COLO668 (cell line): Measurements from ENCODE around the gene ZNF593.

Experiments
- DNase-seq: peaks from one replicate; lab custom pipeline; 2025; ENCODE audit not compliant: unreplicated experiment; lab: John Stamatoyannopoulos, UW

The ZNF593 gene

DNA sequence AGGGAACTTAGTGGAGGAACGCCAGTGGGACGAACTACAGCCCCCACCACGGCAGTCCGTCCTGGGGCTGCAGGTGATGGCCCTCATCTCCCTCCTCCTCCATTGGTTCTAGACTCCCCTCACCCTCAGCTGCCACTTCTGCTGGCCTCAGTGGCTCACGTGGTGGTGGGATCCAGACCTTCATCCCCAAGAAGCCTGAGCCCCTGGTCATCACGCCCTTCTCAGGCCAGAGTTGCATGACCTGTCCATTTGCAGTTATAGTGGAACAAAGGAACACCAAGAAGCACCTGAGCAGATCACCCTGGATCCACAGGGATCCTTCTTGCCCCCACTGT is 23.8 kb upstream of the ZNF593 start:
- no peak for DNase-seq

DNA sequence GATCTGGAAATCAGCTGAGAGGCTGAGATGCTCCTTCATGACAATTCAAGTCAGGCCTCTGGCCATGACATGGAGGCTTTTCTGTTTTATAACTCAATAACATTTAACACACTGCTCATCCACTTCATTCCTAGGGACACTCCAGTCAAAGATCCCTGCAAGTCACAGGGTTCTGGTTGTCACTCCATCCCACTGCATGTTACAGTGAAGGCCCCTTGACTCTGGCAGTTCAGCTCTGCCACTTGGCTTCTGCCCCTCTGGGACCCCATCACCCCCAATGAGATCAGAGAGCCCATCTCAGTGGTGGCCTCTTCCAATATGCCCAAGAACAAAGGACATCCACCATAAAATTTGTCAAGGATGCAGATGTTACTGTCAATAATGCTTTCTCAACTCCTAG is 20.8 kb upstream of the ZNF593 start:
- DNase-seq = no peak

DNA sequence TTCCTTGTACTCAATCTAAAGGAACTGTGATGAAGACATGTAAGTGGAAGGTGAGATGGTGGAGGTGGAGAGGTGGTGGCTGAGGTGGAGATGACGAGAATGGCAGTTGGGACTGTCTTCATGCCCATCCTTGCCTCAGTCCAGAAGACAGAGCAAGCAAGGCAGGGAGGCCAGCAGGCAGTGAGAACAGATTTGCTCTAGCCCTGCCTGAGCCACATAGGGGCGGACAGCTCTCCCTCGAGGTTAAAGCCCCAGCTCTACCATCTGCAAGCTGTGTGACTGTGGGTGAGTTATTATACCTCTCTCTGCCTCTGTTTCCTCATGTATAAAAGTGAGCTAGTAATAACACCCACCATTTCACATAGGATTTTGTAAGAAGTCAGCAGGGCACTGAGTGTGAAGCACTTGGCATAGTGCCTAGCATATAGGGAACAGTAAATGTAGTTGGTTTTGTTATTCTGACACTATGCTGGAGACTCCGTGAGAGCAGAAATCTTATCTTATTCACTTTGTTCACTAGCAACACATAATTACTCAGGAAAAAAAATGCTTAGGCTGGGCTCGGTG is 15.7 kb upstream of the ZNF593 start:
- no peak for DNase-seq

DNA sequence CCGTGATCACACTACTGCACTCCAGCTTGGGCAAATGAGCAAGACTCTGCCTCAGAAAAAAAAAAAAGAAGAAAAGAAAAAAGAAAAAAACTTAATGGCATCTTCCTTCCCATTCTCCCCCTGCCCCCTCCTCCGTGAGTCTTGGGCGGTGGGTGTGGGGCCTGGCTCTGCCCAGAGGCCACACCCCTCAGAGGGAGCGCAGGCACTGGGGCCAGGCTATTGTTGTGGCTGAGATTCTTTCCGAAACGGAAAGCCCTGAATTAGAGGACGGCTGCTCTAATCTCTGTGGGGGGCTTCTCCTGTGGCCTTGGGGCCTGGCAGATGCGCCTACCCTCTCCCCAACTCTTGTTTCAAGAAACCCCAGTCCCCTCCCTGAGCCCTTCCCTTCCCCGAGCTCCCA is 15.0 kb upstream of the ZNF593 start:
- no peak for DNase-seq

DNA sequence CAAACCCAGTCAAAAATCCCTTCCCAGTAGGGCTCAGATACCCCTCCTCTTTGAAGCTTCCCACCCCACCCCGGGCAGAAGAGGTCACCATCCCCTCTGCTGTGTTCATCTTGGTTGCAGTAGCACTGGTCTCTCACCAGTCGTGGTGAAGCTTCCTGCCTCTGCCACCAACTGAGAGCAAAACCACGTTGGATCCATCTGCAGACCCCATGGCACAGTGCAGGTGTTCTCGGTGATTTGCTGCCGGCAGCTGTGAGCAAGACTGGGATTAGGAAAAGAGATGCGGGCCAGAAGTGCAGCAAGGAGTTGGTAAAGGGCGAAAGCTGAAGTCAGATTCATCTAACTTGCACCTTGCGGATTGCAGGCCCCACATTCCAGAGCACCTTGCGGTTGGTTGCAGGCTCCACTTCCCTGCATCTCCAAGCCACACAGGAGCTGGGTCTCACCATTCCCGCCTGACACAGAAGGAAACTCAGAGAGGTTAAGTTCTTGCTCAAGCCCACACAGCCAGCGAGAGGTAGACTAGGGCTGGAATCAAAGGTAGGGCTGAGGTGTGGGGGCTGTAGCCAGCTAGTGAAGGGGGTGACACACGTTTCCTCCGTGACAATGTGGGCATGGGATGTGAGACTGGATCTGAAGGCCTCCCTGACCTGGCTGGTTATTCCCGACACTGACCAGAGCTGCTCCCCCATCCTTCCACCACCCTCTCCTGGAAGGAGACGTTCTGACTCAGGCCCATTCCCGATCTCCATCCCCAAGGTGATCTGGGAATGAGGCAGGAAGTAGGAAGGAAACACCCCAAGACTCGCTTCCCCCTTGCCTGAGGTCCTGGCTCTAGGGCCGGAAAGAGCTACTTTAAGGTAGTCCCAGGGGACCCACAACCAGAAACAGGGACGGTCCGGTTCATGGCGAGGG is 14.1 kb upstream of the ZNF593 start:
- no peak for DNase-seq

DNA sequence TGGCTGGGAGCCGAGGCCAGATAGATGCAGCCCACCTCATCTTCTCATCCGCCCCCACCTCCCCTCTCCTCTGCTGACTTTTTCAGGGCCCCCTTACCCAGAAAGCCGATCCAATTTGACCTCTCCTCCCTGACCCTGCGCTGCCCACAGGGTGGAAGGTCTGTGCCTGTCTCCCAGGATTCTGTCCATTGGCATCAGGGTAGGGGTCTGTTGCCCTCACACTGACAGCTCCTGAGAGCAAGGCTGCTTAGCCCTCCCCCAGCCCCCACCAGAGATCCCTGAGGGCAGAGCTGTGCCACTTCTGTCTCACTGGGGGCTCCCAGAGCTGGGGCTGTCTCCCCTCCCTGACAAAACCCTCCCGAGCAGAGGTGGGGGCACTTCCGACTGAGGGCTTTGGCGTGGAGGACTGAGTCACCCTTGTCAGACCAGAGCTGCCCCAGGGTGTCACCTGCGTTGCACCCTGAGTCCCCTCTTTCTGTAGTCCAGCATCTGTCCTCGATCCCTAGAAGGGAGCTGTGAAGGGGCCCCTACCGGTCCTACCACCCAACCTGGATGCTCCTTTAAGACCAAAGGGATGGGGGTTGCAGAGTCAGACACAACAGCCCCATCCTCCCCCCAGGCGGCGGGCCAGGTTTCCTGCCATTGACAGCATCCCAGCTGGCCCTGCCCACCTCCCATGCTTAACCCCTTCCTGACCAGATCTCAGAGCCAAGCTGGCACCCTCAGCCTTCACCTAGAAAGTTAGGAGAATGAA is 13.2 kb upstream of the ZNF593 start:
- DNase-seq = no peak

DNA sequence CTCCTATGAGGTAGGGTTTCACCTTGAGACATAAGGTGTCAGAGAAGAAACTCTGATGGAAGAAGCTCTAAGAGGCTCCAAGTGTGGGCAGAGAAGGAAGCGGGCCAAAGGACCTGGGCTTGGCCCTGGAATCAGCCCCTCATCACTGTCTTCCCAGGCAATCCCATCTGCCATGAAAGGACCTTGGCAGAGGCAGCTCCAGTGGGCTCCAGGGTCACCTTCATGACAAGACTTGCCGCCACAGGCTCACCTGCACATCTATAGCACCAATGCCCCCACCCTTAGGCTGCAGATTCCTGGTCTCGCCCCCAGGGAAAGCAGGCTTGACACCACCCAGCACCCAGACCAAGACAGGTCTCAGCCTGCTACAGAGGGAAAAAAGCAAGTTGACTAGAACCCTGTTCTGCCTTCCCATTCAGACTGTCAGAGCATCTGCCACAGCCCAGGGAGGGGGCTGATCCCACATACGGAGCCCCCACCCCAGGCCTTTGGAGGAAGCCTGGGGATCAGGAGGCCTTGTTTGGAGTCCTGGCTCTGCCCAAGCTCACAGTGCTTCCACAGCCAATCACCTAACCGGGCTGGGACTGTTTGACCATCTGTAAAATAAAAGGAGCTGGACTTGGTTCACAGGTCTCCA is 11.3 kb upstream of the ZNF593 start:
- no peak for DNase-seq

DNA sequence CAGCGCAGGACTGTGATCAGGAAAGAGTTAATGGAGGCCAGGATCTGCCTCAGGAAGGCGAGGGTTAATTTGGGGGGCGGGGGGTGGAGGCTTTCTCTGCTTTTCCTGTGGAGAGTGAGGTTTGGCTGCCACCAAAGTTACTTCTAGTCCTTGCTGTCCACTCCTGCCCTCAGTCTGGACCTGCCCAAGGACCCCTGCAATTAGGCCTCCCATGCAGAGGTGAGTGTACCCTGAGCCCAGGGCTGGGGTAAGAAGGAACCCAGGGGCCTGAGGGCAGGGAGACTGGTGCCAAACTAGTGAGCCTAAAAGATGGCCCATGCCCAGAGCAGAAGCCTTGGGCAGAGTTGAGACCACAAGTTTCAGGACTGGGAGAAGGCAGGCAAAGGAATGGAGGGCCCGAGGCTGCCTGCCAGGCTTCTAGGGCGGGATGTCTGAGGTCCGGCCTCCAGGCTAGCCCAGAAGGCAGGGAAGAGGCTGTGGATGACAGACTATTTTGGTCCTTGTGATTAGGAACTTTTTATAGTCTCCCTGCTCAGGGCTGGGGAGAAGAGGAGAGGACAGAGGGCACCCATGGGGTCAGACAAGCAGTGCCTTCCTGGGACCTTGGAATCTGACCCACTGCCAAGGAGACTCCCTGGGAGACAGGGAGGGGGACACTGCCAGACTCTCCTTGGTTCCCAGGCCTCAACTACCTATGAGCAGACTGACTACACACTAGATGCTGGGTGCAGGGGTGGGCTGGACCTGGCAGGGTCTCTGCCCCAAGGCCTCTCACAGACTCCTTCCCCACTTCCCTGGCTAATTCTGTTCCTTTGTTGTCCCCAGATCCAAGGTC is 10.6 kb upstream of the ZNF593 start, which contains the start of gene FAM110D:
FAM110D (plus strand) TSS at position 172 of the 835 bp plus-strand sequence. CDS start 2,213 bp downstream, outside the sequence.
- no peak for DNase-seq

DNA sequence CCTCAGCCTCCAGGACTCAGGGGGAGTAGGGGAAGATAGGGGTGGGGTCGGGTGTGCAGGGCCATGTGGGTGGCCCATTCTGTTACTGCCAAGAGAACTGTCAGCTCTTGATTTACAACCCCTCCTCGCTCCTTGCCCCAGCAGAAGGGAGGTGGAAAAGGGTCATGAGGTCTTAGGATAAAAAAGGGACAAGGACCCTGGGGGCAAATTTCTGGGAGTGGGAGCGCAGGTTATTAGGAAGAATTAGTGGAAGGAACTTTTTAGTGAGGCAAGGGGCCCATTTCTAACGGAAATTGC is 10.0 kb upstream of the ZNF593 start:
- DNase-seq = no peak

DNA sequence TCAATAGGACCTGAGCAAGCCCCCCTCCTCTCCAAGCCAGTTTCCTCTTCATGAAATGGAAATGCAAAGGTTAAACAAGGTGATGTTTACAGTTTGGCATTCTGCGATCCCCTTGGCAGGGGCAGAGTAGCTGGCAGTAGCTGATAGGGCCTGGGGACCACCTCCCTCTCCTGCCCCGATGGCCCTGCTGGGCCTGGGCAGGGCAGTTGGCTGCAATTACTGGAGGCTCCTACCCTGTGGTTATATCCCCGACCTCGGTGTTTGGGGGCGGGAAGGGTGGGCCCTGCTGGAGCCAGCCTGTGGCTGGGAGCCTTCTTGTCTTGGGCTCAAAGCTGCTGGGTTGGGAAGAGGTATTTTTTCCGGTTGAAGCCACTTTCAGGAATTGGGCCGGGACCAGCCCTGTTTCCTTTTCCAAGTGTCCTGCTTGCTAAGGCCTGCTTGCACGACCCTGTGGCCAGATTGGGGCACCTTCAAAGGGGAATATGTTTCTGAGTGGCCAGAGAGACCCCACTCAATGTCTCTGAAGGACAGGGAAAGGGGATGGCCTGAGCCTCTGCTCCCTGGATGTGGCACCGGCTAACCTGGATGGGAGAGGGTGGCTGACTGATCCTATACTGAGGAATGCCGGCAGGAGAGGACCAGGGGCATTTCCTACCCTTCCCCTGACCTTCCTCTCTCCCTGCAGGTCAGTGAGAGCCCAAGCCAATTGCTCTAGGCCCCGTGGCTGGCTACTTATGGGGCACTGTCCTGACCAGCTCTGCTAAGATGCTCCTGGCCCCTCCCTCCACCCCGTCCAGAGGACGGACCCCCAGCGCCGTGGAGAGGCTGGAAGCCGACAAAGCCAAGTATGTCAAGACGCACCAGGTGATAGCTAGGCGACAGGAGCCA is 8.9 kb upstream of the ZNF593 start:
- DNase-seq = no peak

DNA sequence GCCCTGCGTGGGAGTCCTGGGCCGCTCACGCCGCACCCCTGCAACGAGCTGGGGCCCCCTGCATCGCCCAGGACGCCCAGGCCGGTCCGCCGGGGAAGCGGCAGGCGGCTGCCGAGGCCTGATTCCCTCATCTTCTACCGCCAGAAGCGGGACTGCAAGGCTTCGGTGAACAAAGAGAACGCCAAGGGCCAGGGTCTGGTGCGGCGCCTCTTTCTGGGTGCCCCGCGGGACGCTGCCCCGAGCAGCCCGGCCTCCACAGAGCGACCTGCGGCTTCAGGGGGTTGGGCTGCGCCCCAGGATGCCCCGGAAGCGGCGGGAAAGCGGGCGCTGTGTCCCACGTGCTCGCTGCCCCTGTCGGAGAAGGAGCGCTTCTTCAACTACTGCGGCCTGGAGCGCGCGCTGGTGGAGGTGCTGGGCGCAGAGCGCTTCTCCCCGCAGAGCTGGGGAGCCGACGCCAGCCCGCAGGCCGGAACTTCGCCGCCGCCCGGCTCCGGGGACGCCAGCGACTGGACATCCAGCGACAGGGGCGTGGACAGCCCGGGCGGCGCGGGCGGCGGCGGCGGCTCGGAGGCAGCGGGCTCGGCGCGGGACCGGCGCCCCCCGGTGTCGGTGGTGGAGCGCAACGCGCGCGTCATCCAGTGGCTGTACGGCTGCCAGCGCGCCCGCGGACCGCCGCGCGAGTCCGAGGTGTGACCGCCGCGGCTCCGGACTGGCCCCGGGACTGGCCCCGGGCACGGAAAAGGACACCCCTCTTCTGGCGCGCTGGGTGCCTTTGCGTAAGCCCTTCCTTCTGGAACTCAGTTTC is 8.1 kb upstream of the ZNF593 start:
- peak; percentile 84 for DNase-seq

DNA sequence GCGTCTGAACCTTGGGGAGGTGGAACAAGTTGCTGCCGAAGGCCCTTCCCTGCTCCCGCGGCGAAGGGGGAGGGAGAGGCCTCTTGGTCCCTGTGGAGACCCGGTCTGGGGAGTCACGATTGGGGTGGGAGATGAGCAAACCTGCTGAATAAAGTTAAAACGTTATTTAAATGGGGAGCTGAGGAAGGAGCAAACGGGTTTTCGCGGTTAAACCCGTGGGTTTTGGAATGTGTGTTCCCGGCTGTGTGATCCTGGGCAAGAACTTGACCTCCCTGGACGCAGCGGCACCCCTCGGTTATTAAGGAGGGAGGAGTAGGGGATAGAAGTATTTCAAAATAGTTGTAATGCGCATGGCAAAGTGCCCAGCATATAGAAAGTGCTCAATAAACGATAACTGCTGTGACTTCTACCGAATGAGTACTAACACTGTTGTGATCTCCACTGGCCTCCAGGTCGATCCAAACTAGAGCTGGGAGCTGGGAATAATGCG is 7.4 kb upstream of the ZNF593 start:
- DNase-seq = no peak

DNA sequence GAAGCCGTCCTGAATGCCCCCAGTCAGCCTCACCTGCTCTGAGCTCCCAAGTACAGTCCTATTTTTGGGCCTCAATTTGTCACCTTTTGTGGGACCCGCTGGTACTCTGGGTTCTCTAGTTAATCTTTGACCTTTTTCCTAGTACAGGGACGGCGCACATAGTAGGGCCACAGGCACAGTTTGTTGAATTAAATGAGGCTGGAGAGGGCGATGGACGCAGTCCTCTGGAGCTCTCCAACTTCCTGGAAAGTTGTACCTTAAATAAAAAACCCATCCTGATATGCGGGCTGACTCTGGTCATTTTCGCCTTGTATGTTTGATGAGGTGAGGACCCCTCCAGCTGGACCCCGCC is 6.0 kb upstream of the ZNF593 start:
- DNase-seq = no peak

DNA sequence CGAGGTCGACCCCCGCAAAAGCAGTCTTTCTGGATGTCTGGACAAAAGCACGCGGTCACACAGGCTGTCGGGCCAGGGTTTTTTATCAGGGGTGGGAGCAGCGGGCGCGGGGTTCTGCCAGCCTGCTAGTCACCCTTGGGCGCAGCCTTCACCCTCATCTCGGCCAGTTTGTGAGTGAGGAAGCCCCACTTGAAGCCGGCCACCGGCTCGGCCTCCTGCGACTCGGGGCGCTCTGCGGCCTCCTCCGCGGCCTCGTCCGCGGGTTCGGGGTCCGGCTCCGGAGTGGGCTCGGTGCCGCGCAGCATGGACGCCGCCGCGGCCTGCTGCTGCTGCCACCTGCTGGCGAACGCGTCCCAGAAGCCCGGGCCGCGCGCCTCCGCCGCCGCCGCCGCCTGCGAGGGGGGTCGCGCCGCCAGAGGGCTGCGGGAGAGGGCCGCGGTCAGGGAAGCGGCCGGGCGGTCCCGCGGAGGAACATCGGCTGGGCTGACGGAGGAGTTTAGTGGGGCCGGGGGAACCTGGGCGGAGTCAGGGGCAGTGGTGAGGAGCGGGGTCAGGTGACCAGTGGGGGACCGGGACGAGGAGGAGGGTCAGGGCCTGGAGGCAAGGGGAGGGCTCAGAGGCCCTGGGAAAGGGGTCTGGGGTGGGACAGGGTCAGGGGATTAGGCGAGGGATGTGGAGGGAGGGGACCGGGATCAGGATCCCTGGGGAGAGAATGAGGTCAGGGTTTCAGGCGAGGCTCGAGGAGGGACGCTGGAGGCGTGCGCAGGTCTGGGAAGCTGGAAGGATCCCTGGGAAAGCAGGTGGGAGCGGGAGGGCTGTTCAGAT is 5.5 kb upstream of the ZNF593 start:
- DNase-seq = peak; percentile 62

DNA sequence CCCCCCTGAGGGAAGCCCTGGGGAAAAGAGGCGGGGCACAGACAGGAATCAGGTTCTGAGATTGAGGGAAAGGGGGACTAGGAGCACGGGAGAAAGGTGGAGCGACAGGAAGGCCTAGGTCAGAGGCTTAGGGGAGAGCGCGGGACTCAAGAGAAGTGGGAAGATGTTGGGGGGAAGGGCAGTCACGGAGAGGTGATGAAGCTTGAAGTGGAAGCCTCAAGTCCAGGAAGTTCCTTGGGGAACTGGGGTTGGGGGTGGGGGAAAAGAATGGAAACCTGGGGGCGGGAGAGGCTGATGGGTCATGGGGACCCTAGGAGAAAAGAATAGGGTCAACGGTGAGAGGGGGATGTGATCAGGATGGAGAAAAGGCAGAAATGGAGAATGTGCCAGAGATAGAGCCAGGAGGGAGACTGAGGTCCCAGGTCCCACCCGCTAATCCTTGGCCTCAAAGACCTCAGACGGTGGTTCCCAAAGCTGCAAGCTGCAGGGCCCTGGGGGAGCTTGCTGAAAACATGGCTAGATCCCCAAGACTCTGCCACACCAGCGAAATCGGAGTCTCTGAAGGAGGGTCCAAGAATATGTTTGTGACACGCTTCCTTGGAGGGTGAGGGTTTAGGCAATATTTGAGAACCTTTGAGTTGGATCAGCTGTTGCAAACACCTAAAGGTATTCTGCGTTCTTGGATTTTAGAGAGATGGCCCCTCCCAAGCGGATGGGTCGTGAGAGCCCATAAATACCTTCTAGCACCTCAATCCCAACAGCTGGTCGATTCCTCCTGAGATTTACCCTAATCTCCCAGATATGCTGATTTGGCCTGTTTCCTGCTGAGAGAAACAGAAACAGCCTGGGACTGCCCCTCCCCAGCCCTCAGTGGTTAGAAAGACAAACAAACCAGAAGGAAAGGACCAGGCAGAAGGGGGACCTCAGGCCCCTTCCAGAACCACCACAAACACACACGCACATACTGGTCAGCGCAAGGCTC is 4.6 kb upstream of the ZNF593 start:
- no peak for DNase-seq

DNA sequence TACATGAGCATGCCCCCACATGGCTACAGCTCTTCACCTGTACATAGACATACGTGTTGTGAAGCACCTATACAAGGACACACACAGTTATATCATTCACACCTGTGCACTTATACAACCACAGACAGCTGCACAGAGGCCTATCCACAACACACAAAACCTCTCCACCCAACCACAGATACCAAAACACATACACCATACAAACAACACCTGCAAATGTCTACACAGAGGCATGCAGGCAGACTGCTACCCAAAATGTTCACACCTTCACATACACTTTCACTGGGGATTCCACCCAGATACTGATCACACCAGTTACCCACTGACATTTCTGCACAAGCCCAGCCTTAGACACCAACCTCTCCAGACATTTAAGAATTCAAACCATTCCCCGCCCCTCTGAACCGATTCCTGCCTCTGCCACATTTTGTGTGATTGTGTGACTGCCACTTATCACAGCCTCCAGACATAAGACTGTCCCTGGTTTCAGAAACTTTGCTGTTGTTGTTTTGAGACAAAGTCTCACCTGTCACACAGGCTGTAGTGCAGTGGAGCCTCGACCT is 2.9 kb upstream of the ZNF593 start:
- DNase-seq = no peak
